OCI-LY7 (cell line): ENCODE results near the gene CUBN.

Experiments
- CTCF ChIP-seq: fragments of 200-600 bp; sonication (generic); conservative IDR thresholded peaks from 2 replicates; pipeline ENCODE4 v1.5.1; 2014; ENCODE audit warnings: mild to moderate bottlenecking, antibody characterized with exemption, low read length, moderate library complexity, mixed read lengths
- EZH2phosphoT487 ChIP-seq: fragments of 200-600 bp; sonication (generic); IDR thresholded peaks from 2 replicates; pipeline ENCODE4 v1.6.1; 2018; ENCODE audit warnings: low read depth, borderline replicate concordance, mild to moderate bottlenecking, mixed run types, antibody characterized with exemption, low read length, moderate library complexity, mixed read lengths

- no peak for TF ChIP-seq EZH2phosphoT487
- TF ChIP-seq CTCF, result no peak
Measured at GRCh38 chr10:16933783-16934182, 195.8 kb downstream of the CUBN start.
